Sigmoid colon (tissue), 4 donors: ENCODE results near the gene CAPN15.
"Not testable (repeated sequence)": the region's sequence is repeated elsewhere in the genome, so short reads cannot be mapped to it uniquely, and the experiment has no call there.

Experiments
- CTCF ChIP-seq, 4 experiments: fragments of 450-650 bp in 3 of 4; fragments of 200-600 bp in 1 of 4; IDR thresholded peaks; one replicate each; pipeline ENCODE4 v1.5.1; 2016 to 2019; ENCODE audit warnings: antibody characterized with exemption in 4 of 4, mild to moderate bottlenecking in 3 of 4, moderate library complexity in 2 of 4
- POLR2A ChIP-seq, 2 donors: fragments of 450-650 bp; IDR thresholded peaks; one replicate each; pipeline ENCODE4 v1.6.1; 2016; ENCODE audit warnings: antibody characterized with exemption in 2 of 2, mild to moderate bottlenecking in 2 of 2, moderate library complexity in 2 of 2
- POLR2AphosphoS5 ChIP-seq, 4 donors: sonication (generic); formaldehyde crosslinking; IDR thresholded peaks; one replicate each; pipeline ENCODE4 v1.6.1; 2017; ENCODE audit warnings: antibody characterized with exemption in 4 of 4

GRCh38 chr16:597655-598054, 70.1 kb downstream of the CAPN15 start:
- not testable (repeated sequence) for TF ChIP-seq POLR2AphosphoS5, CTCF, POLR2A (IDR thresholded peaks at IDR 0.05)
